H1 (cell line): ENCODE data around the gene PANX2. TPM values are rescaled to one million over a fixed set of nuclear protein-coding genes. Genes with fewer than 3 reads are reported as not detected.

Source experiments
- CTCF ChIA-PET: fragments of 300-600 bp; sonication (Branson Sonifier 250); formaldehyde crosslinking; loops from one replicate; lab custom pipeline; 2021; ENCODE audit not compliant: partially characterized antibody; lab: Charles Lee
- POLR2A ChIA-PET: fragments of 300-600 bp; sonication (Branson Sonifier 250); formaldehyde crosslinking; loops from one replicate; lab custom pipeline; 2021; ENCODE audit warnings: inconsistent platforms; ENCODE audit not compliant: partially characterized antibody; lab: Charles Lee
- DNase-seq, 2 experiments: peaks; one replicate each; pipeline versions ENCODE4 v3.0.0 to v3.0.0-alpha.2; 2010 to 2022; ENCODE audit warnings: low spot score in 2 of 2, low read depth in 1 of 2, mixed read lengths in 1 of 2
- FAIRE-seq: peaks from 2 replicates; lab custom pipeline; 2011; peaks lifted over from hg19 to GRCh38; lab: Jason Lieb, UNC
- H2AFZ ChIP-seq: 2 replicates; pipeline ENCODE4 v1.8.1; 2012; ENCODE audit warnings: low read length, inconsistent platforms
- H2AK5ac ChIP-seq: 2 replicates; pipeline ENCODE4 v1.6.1; 2013; ENCODE audit warnings: low read depth, low read length
- H2BK120ac ChIP-seq: replicated peaks from 2 replicates; pipeline ENCODE3; 2013; ENCODE audit warnings: low read depth, low read length, inconsistent platforms
- H2BK12ac ChIP-seq: 2 replicates; pipeline ENCODE4 v1.6.1; 2013; ENCODE audit warnings: low read depth, low read length
- H2BK15ac ChIP-seq: 2 replicates; pipeline ENCODE4 v1.6.1; 2013; ENCODE audit warnings: low read length
- H2BK20ac ChIP-seq: 2 replicates; pipeline ENCODE4 v1.6.1; 2013; ENCODE audit warnings: low read length
- H2BK5ac ChIP-seq: 2 replicates; pipeline ENCODE4 v1.6.1; 2013; ENCODE audit warnings: low read depth, low read length
- H3K14ac ChIP-seq: 2 replicates; pipeline ENCODE4 v1.6.1; 2013; ENCODE audit warnings: inconsistent platforms; ENCODE audit not compliant: insufficient read length
- H3K18ac ChIP-seq: 2 replicates; pipeline ENCODE4 v1.6.1; 2013; ENCODE audit warnings: low read length; ENCODE audit errors: extremely low read depth
- H3K23ac ChIP-seq: 2 replicates; pipeline ENCODE4 v1.6.1; 2013; ENCODE audit warnings: inconsistent platforms; ENCODE audit not compliant: insufficient read length
- H3K23me2 ChIP-seq: 2 replicates; pipeline ENCODE4 v1.6.1; 2013; ENCODE audit warnings: low read depth, low read length
- H3K27ac ChIP-seq: 2 replicates; pipeline ENCODE4 v1.6.1; 2011; ENCODE audit warnings: low read depth, low read length, inconsistent platforms
- H3K27me3 ChIP-seq, 4 experiments: replicated peaks in 1 of 4; 1 replicate in 1 of 4; 2 replicates in 3 of 4; pipeline versions ENCODE4 v1.6.1 to v1.8.1; 2011 to 2013; ENCODE audit warnings: low read length in 3 of 4, mild to moderate bottlenecking in 3 of 4, inconsistent platforms in 2 of 4, mixed read lengths in 2 of 4, moderate library complexity in 1 of 4; ENCODE audit not compliant: control insufficient read depth in 3 of 4, insufficient read depth in 3 of 4; ENCODE audit errors: extremely low read depth in 1 of 4
- H3K36me3 ChIP-seq, 4 experiments: 2 replicates each; pipeline versions ENCODE4 v1.6.1 to v1.8.1; 2011 to 2013; ENCODE audit warnings: mild to moderate bottlenecking in 4 of 4, low read length in 3 of 4, moderate library complexity in 2 of 4, control low read depth in 1 of 4, inconsistent platforms in 1 of 4; ENCODE audit not compliant: insufficient read depth in 4 of 4, control insufficient read depth in 2 of 4
- H3K4ac ChIP-seq: replicated peaks from 2 replicates; pipeline ENCODE3; 2013; ENCODE audit warnings: low read length, low read depth, mixed read lengths, inconsistent platforms; ENCODE audit not compliant: insufficient read length
- H3K4me1 ChIP-seq, 4 experiments: replicated peaks in 1 of 4; 1 replicate in 1 of 4; 2 replicates in 3 of 4; pipeline versions ENCODE4 v1.6.1 to v1.8.1; 2011 to 2013; ENCODE audit warnings: low read length in 3 of 4, inconsistent platforms in 2 of 4, mixed read lengths in 1 of 4; ENCODE audit not compliant: insufficient read depth in 4 of 4, control insufficient read depth in 3 of 4
- H3K4me2 ChIP-seq, 2 experiments: 2 replicates each; pipeline versions ENCODE4 v1.6.1 to v1.8.1; 2011 to 2013; ENCODE audit warnings: low read depth in 2 of 2, low read length in 2 of 2, control low read depth in 1 of 2, inconsistent platforms in 1 of 2, mild to moderate bottlenecking in 1 of 2; ENCODE audit not compliant: insufficient read depth in 1 of 2
- H3K4me3 ChIP-seq, 4 experiments: fragments of 200-600, 300-600 bp in 1 of 4; sonication (generic), shearing (Covaris generic), sonication (Bioruptor Twin) in 1 of 4; 2 replicates each; pipeline versions ENCODE4 v1.5.1 to v1.8.1; 2011 to 2016; ENCODE audit warnings: low read length in 4 of 4, low read depth in 3 of 4, control low read depth in 2 of 4, inconsistent platforms in 2 of 4, mild to moderate bottlenecking in 2 of 4, mixed read lengths in 1 of 4, moderate library complexity in 1 of 4; ENCODE audit not compliant: insufficient read depth in 2 of 4; ENCODE audit errors: extremely low read depth in 1 of 4
- H3K56ac ChIP-seq: replicated peaks from 2 replicates; pipeline ENCODE3; 2013; ENCODE audit warnings: low read depth, mild to moderate bottlenecking, mixed read lengths, low read length, inconsistent platforms; ENCODE audit not compliant: insufficient read length
- H3K79me1 ChIP-seq: 2 replicates; pipeline ENCODE4 v1.6.1; 2013; ENCODE audit warnings: low read depth, low read length, control low read depth
- H3K79me2 ChIP-seq, 2 experiments: 2 replicates each; pipeline versions ENCODE4 v1.6.1 to v1.8.1; 2012 to 2013; ENCODE audit warnings: low read length in 2 of 2, mild to moderate bottlenecking in 2 of 2, inconsistent platforms in 1 of 2; ENCODE audit not compliant: insufficient read depth in 2 of 2, control insufficient read depth in 1 of 2
- H3K9ac ChIP-seq, 4 experiments: replicated peaks in 1 of 4; 1 replicate in 1 of 4; 2 replicates in 3 of 4; pipeline versions ENCODE4 v1.6.1 to v1.8.1; 2011 to 2013; ENCODE audit warnings: low read depth in 3 of 4, low read length in 3 of 4, control low read depth in 2 of 4, mild to moderate bottlenecking in 2 of 4, moderate library complexity in 2 of 4, inconsistent platforms in 1 of 4; ENCODE audit errors: extremely low read depth in 1 of 4
- H3K9me3 ChIP-seq, 2 experiments: 2 replicates each; pipeline versions ENCODE4 v1.6.1 to v1.8.1; 2012 to 2013; ENCODE audit warnings: mild to moderate bottlenecking in 2 of 2, moderate library complexity in 2 of 2, control low read depth in 1 of 2, inconsistent platforms in 1 of 2, low read depth in 1 of 2, low read length in 1 of 2, mixed read lengths in 1 of 2; ENCODE audit not compliant: insufficient read depth in 2 of 2
- H4K20me1 ChIP-seq, 2 experiments: replicated peaks in 1 of 2; 2 replicates each; pipeline versions ENCODE3 to v1.8.1; 2011 to 2013; ENCODE audit warnings: inconsistent platforms in 2 of 2, low read length in 2 of 2, mild to moderate bottlenecking in 1 of 2; ENCODE audit not compliant: insufficient read depth in 2 of 2, control insufficient read depth in 1 of 2
- H4K5ac ChIP-seq: 2 replicates; pipeline ENCODE4 v1.6.1; 2013; ENCODE audit warnings: low read length, low read depth, mixed read lengths, inconsistent platforms; ENCODE audit not compliant: insufficient read length
- H4K8ac ChIP-seq: 2 replicates; pipeline ENCODE4 v1.8.0; 2013; ENCODE audit warnings: mild to moderate bottlenecking, moderate library complexity, low read length, inconsistent platforms; ENCODE audit not compliant: insufficient read depth; ENCODE audit errors: extremely low read depth
- H4K91ac ChIP-seq: replicated peaks from 2 replicates; pipeline ENCODE3; 2013; ENCODE audit warnings: low read length, mixed read lengths, inconsistent platforms; ENCODE audit not compliant: insufficient read length
- ATF3 ChIP-seq: IDR thresholded peaks from 2 replicates; pipeline ENCODE4 v1.6.1; 2011; ENCODE audit warnings: low read depth, mild to moderate bottlenecking, low read length; ENCODE audit not compliant: insufficient read depth
- JUN ChIP-seq: IDR thresholded peaks from 2 replicates; pipeline ENCODE4 v1.6.1; 2011; ENCODE audit warnings: low read depth, mild to moderate bottlenecking, improper control_type of control experiment, low read length
- JUND ChIP-seq: IDR thresholded peaks from 2 replicates; pipeline ENCODE4 v1.6.1; 2011; ENCODE audit warnings: mild to moderate bottlenecking, improper control_type of control experiment, low read length
- RBBP5 ChIP-seq: IDR thresholded peaks from 2 replicates; pipeline ENCODE4 v1.7.1; 2012; ENCODE audit warnings: low read depth, mild to moderate bottlenecking, inconsistent platforms, low read length, moderate library complexity, borderline replicate concordance
- WGBS, 2 experiments: shearing (Covaris generic) in 1 of 2; methylation state at CpG; one replicate each; pipeline versions ENCODE4 v1.1.6 to v1.1.7; 2013 to 2015; ENCODE audit warnings: low lambda C conversion rate in 2 of 2, mixed read lengths in 2 of 2, inconsistent platforms in 1 of 2, low coverage in 1 of 2, missing lambda C conversion rate in 1 of 2; ENCODE audit not compliant: insufficient replicate concordance in 2 of 2, insufficient coverage in 1 of 2, insufficient read length in 1 of 2; ENCODE audit errors: extremely low coverage in 1 of 2, missing lambda C conversion rate in 1 of 2; 5-methylcytosine and 5-hydroxymethylcytosine counted together
- polyA plus RNA-seq, 7 experiments: library from polyadenylated mRNA; depleted of rRNA in 3 of 7; stranded (reverse) in 5 of 7; unstranded in 2 of 7; fragments of >200 nt in 5 of 7; fragments of 200-250 nt in 2 of 7; gene quantifications; 1 replicate in 5 of 7; 2 replicates in 1 of 7; 4 replicates in 1 of 7; pipeline versions ENCODE4 v1.2.1 to v1.2.3, GENCODE V29; 2011 to 2013; ENCODE audit warnings: missing spikeins in 2 of 7, mixed read lengths in 2 of 7
- total RNA-seq: library from RNA; stranded (reverse); fragmentation: NEBNext Ultra II Directional; extraction: Animal tissue kit (Norgen Biotek cat#: 25700); gene quantifications from 2 replicates; pipeline ENCODE4 v1.2.1, GENCODE V29; 2021

The PANX2 gene
- total and polyA plus RNA-seq, 2 of the 8 experiments (the other 6 are each of a cell fraction or from before 2014, with no cell fraction given), result 3.5 to 5.0 TPM

GRCh38 chr22:50157709-50158375 is 12.7 kb upstream of the PANX2 start:
- no peak overlapping the region for H2AFZ ChIP-seq
- TF ChIP-seq ATF3 (no peak), JUND (no peak), RBBP5 (no peak), JUN (no peak)

More at GRCh38 chr22:50157709-50158375, 12.7 kb upstream of the PANX2 start:
- H4K5ac ChIP-seq, result no peak overlapping the region
- no peak overlapping the region for H3K18ac ChIP-seq
- H3K4me2 ChIP-seq, result no peak overlapping the region
- H3K9me3 ChIP-seq, result no peaks in the 10 kb centered on the region
- H3K27me3 ChIP-seq, result peaks cover 0 to 1% (median 0%) of the 10 kb centered on the region in 4 experiments; a peak in 2 of 7 replicates
- no peaks in the 10 kb centered on the region for H3K23me2 ChIP-seq
- H2BK120ac ChIP-seq, result no peak overlapping the region
- no peak overlapping the region for H3K27ac ChIP-seq
- no peaks in the 10 kb centered on the region for H3K79me1 ChIP-seq
- 0 out of 2 replicates have a peak overlapping the region, but pooled peaks have one; percentile 92 for H2BK15ac ChIP-seq
- H3K56ac ChIP-seq, result no peak overlapping the region
- H3K9ac ChIP-seq, result no peak overlapping the region
- no peak overlapping the region for H3K14ac ChIP-seq
- H2AK5ac ChIP-seq, result no peak overlapping the region
- no peak overlapping the region for H3K23ac ChIP-seq
- H2BK20ac ChIP-seq, result peak overlapping the region; percentile 80; the same call in 1 of the 2 replicates
- no peak overlapping the region for H3K4me3 ChIP-seq
- H3K36me3 ChIP-seq, result no peaks in the 10 kb centered on the region
- no peaks in the 10 kb centered on the region for H3K79me2 ChIP-seq
- H4K8ac ChIP-seq, result no peak overlapping the region
- DNase-seq (no peak), FAIRE-seq (no peak)
- H2BK12ac ChIP-seq, result peak overlapping the region; percentile 27; the same call in 1 of the 2 replicates
- WGBS, 2 experiments, result 89% methylated on average over 21 of the region's 21 CpGs; no CpG with 5 or more reads in 1 of the 2 experiments
- H4K91ac ChIP-seq, result no peak overlapping the region
- CTCF ChIA-PET, result interaction anchor here (0.6 to 2.7 kb wide), 4 partner anchors 8 to 357 kb away, joined by 3 to 11 read pairs (median 4); no protein-coding TSS in a partner anchor
- H2BK5ac ChIP-seq, result no peak overlapping the region
- H3K4me1 ChIP-seq, result peaks cover 0 to 8% (median 0%) of the 10 kb centered on the region in 4 experiments; a peak in 1 of 7 replicates
- POLR2A ChIA-PET, result no interaction called here
- H3K4ac ChIP-seq, result no peak overlapping the region
- no peaks in the 10 kb centered on the region for H4K20me1 ChIP-seq
